NCI-H2227 treated with DMSO at 0.1 percent for 48 hours (cell line): ENCODE results near the gene UBAC2.

ENCODE experiments used
- DNase-seq: peaks from one replicate; lab custom pipeline; 2025; lab: John Stamatoyannopoulos, UW

The UBAC2 gene

DNA sequence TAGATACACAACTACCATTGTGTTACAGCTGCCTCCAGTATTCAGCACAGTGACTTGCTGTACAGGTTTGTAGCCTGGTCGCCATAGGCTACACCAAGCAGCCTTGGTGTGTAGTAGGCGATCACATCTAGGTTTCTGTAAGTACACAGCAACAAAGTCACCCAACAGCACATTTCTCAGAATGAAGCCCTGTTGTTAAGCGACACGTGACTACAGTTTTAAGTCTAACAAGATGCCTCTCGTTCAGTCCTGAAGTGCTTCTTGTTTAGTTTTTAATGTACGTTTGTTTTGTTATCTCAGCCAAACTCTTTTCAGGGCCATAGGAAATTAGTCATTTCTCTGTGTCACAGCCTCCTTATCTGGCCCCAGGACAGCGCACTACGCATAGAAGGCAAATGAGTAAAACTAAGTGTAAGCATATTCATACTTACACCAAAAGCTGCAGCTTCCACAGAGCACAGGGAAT, 156.5 kb downstream of the UBAC2 start:
- no peak for DNase-seq

GRCh38 chr13:99357941-99358340, 157.3 kb downstream of the UBAC2 start:
- DNase-seq, result no peak

DNA sequence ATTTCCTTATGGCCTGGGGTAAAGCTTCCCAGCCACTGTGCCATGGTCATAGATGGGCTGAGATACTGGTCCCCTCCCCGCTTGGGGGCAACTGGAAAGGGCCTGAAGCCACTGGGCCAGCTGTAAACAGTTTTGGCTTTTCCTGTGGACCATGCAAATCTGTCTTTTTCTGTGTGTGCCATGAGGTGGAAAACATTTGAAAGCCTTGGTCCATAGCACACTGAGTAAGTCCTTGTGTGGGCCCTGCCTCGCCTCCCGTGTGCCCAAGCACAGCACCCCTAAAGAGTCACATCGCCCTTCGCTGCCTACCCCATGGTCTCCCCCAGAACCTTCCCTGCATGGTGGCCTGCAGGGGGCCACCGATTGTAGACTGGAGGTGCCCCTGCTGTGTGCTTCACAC, 158.9 kb downstream of the UBAC2 start:
- no peak for DNase-seq

DNA sequence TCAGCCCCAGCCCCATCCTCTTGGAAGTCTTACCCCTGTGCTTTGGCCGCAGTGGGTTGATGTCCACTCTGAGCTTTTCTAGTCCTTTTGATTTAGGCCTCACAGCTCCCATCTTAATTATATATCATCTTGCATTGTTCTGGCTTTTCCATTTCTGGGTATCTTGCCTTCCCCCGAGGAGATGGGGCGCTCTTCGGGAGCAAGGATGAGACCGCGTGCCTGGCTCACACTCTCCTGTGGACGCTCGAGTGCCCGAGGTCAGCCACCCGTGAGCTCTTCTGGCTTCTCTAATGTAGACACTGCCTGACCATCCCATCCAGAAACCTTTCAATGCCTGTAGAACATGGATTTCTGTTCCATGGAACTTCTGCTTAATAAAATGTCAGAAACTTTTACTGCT, 160.0 kb downstream of the UBAC2 start:
- DNase-seq, result no peak

DNA sequence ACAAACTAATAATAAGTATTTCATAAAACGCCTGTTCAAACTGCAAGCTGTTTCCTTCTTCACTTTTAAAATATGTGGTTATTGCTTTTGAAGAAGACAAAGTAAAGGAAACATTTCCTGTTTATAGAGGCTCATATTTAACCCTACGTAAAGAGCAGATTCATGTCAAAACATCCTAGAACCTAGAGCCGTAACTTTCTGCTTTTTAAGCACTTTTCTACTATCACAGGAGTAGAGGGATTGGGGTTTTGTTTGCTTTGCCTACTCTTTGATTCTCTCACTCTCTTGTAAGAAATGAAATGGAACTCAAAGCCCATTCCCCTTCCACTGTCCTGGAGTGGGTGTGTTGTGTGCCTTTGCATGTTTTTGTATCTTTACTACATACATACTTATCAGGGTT, 160.5 kb downstream of the UBAC2 start:
- DNase-seq, result no peak

- DNase-seq, result no peak
Observed at GRCh38 chr13:99362362-99362761, 161.7 kb downstream of the UBAC2 start.

- DNase-seq, result no peak
Observed at GRCh38 chr13:99363391-99363790, 162.7 kb downstream of the UBAC2 start.

DNA sequence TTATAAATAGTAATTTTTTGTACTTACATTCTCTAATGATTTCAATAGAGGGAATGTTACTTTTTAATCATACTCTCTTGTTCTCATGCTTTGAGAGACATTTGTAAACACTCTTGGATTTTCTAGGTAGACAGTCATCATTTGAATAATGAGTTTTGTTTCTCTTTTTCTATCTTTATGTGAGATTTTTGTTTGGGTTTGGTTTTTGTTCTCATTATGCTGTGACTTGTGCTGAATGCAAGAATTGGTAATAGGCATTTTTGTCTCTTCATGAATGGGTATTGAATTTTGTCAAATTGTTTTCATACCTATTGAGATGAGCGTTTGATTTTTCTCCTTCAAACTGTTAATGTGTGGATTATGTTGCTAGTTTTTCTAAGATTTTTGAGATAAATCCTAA, 163.3 kb downstream of the UBAC2 start:
- no peak for DNase-seq

- DNase-seq, result no peak
Observed at GRCh38 chr13:99366075-99366987, 165.7 kb downstream of the UBAC2 start.

- DNase-seq, result no peak
Observed at GRCh38 chr13:99367106-99367616, 166.5 kb downstream of the UBAC2 start.

DNA sequence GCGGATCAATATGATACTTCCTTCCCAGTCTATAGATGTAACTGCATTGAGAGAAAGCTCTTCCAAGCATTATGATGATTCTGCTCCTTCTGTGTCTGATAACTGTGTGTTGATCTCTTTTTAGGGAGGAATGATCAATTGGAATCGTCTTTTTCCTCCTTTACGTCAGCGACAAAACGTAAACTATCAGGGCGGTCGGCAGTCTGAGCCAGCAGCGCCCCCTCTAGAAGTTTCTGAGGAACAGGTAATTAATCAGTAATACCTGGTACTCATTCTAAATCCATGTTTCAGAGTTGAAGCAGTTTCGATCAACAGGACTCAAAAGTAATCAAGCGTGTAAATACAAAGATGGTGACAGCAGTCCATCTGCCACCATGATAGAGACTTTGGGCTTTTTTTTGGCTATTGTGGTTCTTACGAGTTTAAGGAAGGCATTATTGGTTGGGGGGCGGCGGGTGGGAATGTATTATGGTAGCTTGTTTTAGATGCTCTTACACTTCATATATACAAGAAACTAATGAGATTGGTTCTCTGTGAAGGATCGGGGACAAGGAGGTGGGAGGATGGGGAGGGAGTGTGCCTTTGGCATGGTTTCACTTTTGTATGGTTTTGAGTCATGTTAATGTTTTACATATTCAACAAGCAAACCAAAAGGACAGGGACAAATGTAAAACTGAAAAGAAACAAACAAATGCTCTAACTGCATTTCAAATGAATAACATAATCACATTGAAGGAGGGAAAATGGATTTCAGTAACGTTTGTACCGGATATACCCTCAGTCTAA, 167.2 kb downstream of the UBAC2 start:
- no peak for DNase-seq

DNA sequence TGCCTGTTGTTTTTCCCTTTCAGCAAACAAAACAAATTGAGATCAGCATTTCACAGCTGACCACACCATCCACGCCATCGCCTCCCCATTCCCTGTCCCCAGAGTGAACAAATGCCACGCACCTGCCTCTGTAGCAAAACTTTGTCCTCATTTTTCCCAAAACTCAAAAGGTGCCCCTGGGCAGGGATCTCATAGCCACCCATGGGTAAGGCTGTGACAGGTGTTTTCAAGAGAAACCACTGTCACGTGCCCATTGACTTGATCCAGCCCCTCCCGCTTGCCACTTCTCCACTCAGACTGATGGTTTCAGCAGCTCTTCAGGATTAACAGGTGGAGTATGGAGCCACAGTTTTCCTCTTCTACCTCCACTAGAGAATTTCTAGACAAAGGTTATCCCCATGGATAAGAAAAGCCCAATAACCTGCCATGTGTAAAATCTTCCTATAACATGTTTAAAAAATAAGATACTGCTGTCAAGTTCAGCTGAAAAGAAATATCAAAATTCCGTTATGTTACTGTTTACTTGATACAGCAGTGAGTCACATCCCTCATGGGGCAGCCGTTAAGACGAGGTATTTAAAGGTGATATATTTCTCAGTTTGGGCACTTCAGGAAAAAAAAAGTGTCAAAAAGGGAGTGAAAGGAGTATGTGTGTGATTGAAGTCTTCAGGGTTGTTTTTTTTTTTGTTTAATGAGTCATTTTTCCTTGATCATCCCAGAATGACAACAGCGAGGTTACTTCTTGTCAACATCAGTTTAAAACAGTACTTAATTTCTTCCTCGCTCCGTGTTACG, 170.0 kb downstream of the UBAC2 start:
- no peak for DNase-seq

DNA sequence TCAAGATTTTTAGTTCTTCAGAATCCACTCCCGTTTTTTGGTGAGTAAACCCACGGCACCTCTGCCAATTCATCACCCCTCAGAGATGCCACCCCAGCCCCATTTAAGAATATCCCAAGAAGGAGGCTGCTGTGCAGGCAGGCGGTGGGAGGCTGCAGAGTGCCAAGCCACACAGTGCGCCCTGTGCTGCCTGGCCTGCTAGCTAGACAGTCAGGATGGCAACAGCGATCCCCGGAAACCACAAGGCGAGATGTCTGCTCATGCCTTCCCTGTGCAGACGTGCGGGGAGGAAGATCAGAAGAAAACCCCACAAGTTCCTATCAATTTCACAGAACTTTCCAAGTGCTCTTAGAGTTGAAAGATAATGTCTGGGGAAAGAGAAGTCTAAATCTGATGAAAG, 171.3 kb downstream of the UBAC2 start:
- no peak for DNase-seq

- DNase-seq, result no peak
Observed at GRCh38 chr13:99373436-99373835, 172.8 kb downstream of the UBAC2 start.

DNA sequence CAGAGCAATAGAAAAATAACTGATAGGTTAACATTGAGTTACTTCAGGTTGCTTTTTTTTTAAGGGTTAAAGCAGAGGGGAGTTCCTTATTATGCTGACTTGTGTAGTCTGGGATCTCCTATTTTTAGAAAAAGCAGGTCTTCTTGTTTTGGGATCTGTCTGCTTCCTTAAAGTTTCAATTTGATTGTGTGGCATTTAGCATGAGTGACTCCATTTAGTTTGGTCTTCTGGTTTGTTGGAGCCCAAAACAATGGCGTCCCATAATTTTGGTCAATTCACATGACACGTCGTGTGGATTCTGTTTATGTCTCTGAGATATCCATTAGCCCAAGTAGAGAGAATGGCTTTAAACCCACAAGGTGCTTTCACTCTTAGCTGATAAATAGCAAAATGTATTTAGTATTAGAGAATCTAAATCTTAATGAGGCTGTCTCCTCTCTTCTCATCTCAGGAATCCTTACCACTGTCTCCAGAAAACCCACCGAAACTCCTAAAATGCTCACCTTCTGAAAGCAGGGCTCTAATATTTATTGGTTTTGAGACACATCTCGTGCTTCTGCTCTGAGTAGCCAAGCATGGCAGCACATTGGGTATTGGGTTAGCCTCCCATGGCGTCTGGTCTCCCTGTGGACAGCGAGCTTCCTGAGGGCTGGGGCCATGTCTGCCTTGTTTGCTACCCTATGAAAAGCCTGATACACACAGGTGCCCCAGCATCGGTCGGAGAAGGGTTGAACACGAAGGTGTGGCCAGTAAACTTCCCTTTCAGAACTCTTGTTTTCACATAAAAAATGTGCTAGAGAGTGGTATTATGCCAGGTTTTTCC, 173.7 kb downstream of the UBAC2 start:
- DNase-seq, result no peak

GRCh38 chr13:99374994-99375737, 174.5 kb downstream of the UBAC2 start:
- no peak for DNase-seq

- no peak for DNase-seq
Observed at GRCh38 chr13:99375738-99376080, 175.1 kb downstream of the UBAC2 start.

DNA sequence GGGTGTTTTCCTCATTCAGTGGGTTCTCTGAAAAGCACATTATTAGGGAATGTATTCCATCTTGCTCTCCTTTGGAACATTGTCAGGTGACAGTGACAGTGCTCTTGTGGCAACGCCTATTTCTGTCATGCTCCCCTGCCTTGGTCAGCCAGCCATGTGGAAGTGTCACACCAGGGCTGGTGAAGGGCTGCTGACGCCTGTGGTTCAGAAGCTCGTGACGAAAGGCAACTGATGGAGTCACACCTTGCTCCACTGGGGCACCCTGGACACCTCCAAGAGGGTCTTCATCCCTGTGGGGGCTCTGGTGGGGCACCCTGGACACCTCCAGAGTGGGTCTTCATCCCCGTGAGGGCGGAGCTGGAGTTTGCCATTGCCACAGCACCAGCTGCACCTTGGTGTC, 175.5 kb downstream of the UBAC2 start:
- DNase-seq, result no peak

DNA sequence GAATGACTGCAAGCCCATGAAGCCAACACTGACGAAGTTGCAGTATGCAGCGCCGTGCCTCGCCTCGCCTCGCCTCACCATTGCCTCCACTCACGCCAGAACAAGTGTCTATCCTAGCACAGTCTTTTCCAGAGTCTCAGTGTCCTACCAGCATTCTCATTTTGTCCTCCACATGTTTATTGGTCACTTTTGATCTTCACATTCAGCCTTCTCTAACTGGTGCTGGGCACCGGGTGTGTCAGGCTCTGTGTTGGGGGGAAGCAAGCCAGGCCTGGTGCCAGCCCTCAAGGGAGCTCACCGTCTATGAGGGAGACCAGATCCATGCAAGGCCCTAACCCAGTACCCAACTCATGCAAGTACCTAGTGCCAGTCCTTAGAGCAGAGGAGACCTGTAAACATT, 176.3 kb downstream of the UBAC2 start:
- DNase-seq, result no peak

GRCh38 chr13:99377641-99378040, 177.0 kb downstream of the UBAC2 start:
- DNase-seq, result no peak
